Prostate gland (tissue), 2 donors: ENCODE measurements around the gene NAP1L4. TPM values are rescaled to one million over a fixed set of nuclear protein-coding genes. Genes with fewer than 3 reads are reported as not detected.

ENCODE experiments used
- DNase-seq: peaks from one replicate; pipeline ENCODE4 v3.0.0-alpha.2; 2019; ENCODE audit warnings: low spot score
- H3K27ac ChIP-seq, 2 donors: fragments of 200-600 bp; sonication (generic); 2 replicates each; pipeline ENCODE4 v1.5.1; 2017 to 2019
- H3K27me3 ChIP-seq: fragments of 200-600 bp; sonication (generic); replicated peaks from 2 replicates; pipeline ENCODE4 v1.5.1; 2019; ENCODE audit not compliant: insufficient read depth
- H3K36me3 ChIP-seq, 2 donors: fragments of 200-600 bp; sonication (generic); 1 replicate in 1 of 2; 2 replicates in 1 of 2; pipeline versions ENCODE4 v1.5.1 to v1.8.1; 2017 to 2019
- H3K4me1 ChIP-seq: fragments of 200-600 bp; sonication (generic); replicated peaks from 2 replicates; pipeline ENCODE4 v1.5.1; 2019
- H3K4me3 ChIP-seq, 2 donors: fragments of 200-600 bp; sonication (generic); 2 replicates each; pipeline ENCODE4 v1.5.1; 2017 to 2019
- H3K9me3 ChIP-seq: fragments of 200-600 bp; sonication (generic); 2 replicates; pipeline ENCODE4 v1.5.1; 2017
- CTCF ChIP-seq, 4 experiments: fragments of 200-600 bp in 2 of 4; fragments of 450-650 bp in 2 of 4; sonication (generic) in 2 of 4; IDR thresholded peaks; 1 replicate in 3 of 4; 2 replicates in 1 of 4; pipeline ENCODE4 v1.5.1; 2016 to 2019; ENCODE audit warnings: antibody characterized with exemption in 4 of 4, mild to moderate bottlenecking in 2 of 4, moderate library complexity in 2 of 4
- POLR2A ChIP-seq: fragments of 450-650 bp; IDR thresholded peaks from one replicate; pipeline ENCODE4 v1.6.1; 2016; ENCODE audit warnings: antibody characterized with exemption, mild to moderate bottlenecking
- POLR2AphosphoS5 ChIP-seq: sonication (generic); formaldehyde crosslinking; IDR thresholded peaks from one replicate; pipeline ENCODE4 v1.6.1; 2017; ENCODE audit warnings: antibody characterized with exemption
- whole genome bisulfite sequencing: methylation state at CpG from one replicate; pipeline ENCODE4 v1.1.5; 2018; 5-methylcytosine and 5-hydroxymethylcytosine counted together
- intact Hi-C: fragments of 100-400 bp; cut with DNase I; formaldehyde crosslinking; loops from one replicate; pipeline ENCODE4 v1.14.2; 2022
- total RNA-seq, 2 donors: library from RNA; depleted of rRNA; stranded (reverse); fragments of >200 nt; gene quantifications; one replicate each; pipeline ENCODE4 v1.1.0, GENCODE V29; 2016

NAP1L4 gene
- total RNA-seq, 2 donors from 2014 or later = 103 to 131 TPM

DNA sequence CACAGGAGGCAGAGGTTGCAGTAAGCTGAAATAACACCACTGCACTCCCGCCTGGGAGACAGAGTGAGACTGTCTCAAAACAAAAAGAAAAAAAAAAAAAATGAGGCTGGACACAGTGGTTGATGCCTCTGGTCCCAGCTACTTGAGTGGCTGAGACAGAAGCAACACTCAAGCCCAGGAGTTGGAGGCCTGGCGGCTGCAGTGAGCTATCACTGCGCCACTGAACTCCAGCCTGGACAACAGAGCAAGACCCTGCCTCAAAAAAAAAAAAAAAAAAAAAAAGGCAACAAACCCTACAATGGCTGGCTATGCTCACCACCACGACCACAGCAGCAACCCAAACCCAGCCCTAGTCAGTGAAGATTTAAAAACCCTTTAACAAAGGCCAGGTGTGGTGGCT, 8.2 kb downstream of the NAP1L4 start:
- no peak overlapping the region for H3K27ac ChIP-seq

GRCh38 chr11:2982214-2982613, 9.9 kb downstream of the NAP1L4 start:
- 63% methylated on average over 2 of the region's 2 CpGs for WGBS
- intact Hi-C loops = no loop called here
- no peaks in the 10 kb centered on the region for H3K27me3 ChIP-seq

More for the DNA sequence above, 8.2 kb downstream of the NAP1L4 start:
- Histone ChIP-seq H3K27me3 (no peaks in the 10 kb centered on the region), H3K4me3 (no peak overlapping the region), H3K4me1 (peaks cover 4% of the 10 kb centered on the region), H3K36me3 (no peaks in the 10 kb centered on the region), H3K9me3 (no peaks in the 10 kb centered on the region)
- intact Hi-C loops = no loop called here
- no peak for DNase-seq
- TF ChIP-seq POLR2AphosphoS5 = no peak
- TF ChIP-seq POLR2A = no peak
- TF ChIP-seq CTCF (IDR thresholded peaks at IDR 0.05) = no peak
- WGBS = 98% methylated on average over 4 of the region's 4 CpGs

GRCh38 chr11:2981130-2981529, 11.0 kb downstream of the NAP1L4 start:
- 86% methylated on average over 8 of the region's 8 CpGs for WGBS
- Histone ChIP-seq H3K36me3 (no peaks in the 10 kb centered on the region), H3K27me3 (no peaks in the 10 kb centered on the region), H3K9me3 (no peaks in the 10 kb centered on the region), H3K4me1 (peaks cover 4% of the 10 kb centered on the region), H3K4me3 (no peak overlapping the region), H3K27ac (no peak overlapping the region)
- DNase-seq = no peak
- intact Hi-C loops = no loop called here
- TF ChIP-seq POLR2AphosphoS5 = no peak
- TF ChIP-seq CTCF (IDR thresholded peaks at IDR 0.05) = no peak
- TF ChIP-seq POLR2A = no peak

More at GRCh38 chr11:2982214-2982613, 9.9 kb downstream of the NAP1L4 start:
- Histone ChIP-seq H3K27ac (no peak overlapping the region), H3K36me3 (no peaks in the 10 kb centered on the region), H3K4me3 (no peak overlapping the region), H3K9me3 (no peaks in the 10 kb centered on the region), H3K4me1 (peaks cover 4% of the 10 kb centered on the region)
- no peak for DNase-seq
- no peak for TF ChIP-seq POLR2AphosphoS5
- no peak for TF ChIP-seq CTCF (IDR thresholded peaks at IDR 0.05)
- TF ChIP-seq POLR2A = no peak

DNA sequence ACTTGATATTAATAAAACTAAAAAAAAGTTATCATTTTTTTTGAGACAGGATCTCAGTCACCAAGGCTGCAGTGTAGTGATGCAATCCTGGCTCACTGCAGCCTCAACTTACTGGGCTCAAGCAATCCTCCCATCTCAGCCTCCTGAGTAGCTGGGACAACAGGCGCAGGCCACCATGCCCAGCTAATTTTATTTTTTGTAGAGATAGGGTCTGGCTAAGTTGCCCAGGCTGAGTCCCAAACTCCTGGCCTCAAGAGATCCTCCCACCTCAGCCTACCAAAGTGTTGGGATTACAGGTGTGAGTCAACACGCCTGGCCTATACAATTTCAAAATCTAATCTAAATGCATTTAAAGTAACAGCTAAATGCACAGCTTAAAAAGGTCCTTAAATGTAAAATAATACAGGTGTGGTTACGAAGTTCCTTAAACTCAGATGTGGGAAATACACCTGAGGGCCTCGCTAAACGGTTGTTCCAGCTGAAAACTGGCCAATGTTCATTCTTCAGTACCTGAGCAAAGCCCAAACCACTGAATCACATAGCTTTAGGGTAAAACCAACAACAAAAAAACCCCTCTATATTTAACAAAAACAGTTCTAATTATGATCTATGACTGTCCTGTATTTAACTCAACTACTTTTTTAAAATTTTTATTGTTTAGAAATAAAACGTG, 11.8 kb downstream of the NAP1L4 start:
- H3K36me3 ChIP-seq = no peaks in the 10 kb centered on the region
- no peak for TF ChIP-seq POLR2A
- no peak for TF ChIP-seq POLR2AphosphoS5
- TF ChIP-seq CTCF (IDR thresholded peaks at IDR 0.05) = no peak
- no peak overlapping the region for H3K4me3 ChIP-seq
- DNase-seq = no peak
- intact Hi-C loops = no loop called here
- H3K4me1 ChIP-seq = peaks cover 4% of the 10 kb centered on the region
- 51% methylated on average over 6 of the region's 6 CpGs for WGBS
- H3K27me3 ChIP-seq = no peaks in the 10 kb centered on the region
- H3K9me3 ChIP-seq = no peaks in the 10 kb centered on the region
- H3K27ac ChIP-seq = no peak overlapping the region

GRCh38 chr11:2977113-2977512, 15.0 kb downstream of the NAP1L4 start:
- intact Hi-C loops = no loop called here
- 62% methylated on average over 7 of the region's 7 CpGs for WGBS
- Histone ChIP-seq H3K4me1 (no peaks in the 10 kb centered on the region), H3K27me3 (no peaks in the 10 kb centered on the region), H3K9me3 (no peaks in the 10 kb centered on the region), H3K4me3 (no peak overlapping the region), H3K36me3 (no peaks in the 10 kb centered on the region), H3K27ac (no peak overlapping the region)
- DNase-seq = no peak
- TF ChIP-seq POLR2A (no peak), CTCF (IDR thresholded peaks at IDR 0.05) (no peak)
